Upper lobe of right lung (tissue), 1 donor: ENCODE results near the gene CCDC18. TPM values are rescaled to one million over a fixed set of nuclear protein-coding genes. Genes with fewer than 3 reads are reported as not detected.
"Not testable (repeated sequence)": the region's sequence is repeated elsewhere in the genome, so short reads cannot be mapped to it uniquely, and the experiment has no call there.

Experiments
- ATAC-seq: fragments of 200-7000 bp; cut with Tn5 transposase; one replicate; pipeline ENCODE4 v1.9.1; 2020; ENCODE audit warnings: mild to moderate bottlenecking, moderate library complexity
- DNase-seq: peaks from one replicate; pipeline ENCODE4 v3.0.0-alpha.2; 2020
- H3K27ac ChIP-seq: fragments of 200-600 bp; one replicate; pipeline ENCODE4 v1.8.0; 2022
- H3K27me3 ChIP-seq: fragments of 200-600 bp; one replicate; pipeline ENCODE4 v1.8.0; 2022; ENCODE audit warnings: mild to moderate bottlenecking
- H3K36me3 ChIP-seq: fragments of 200-600 bp; one replicate; pipeline ENCODE4 v1.8.0; 2022
- H3K4me1 ChIP-seq: fragments of 200-600 bp; one replicate; pipeline ENCODE4 v1.8.0; 2022
- H3K4me3 ChIP-seq: fragments of 200-600 bp; one replicate; pipeline ENCODE4 v1.8.0; 2022; ENCODE audit warnings: mild to moderate bottlenecking
- H3K9me3 ChIP-seq: fragments of 200-600 bp; one replicate; pipeline ENCODE4 v1.8.0; 2022
- intact Hi-C: fragments of 100-400 bp; cut with DNase I; formaldehyde crosslinking; loops from one replicate; pipeline ENCODE4 v1.11.0; 2022
- total RNA-seq: library from RNA; stranded (reverse); fragmentation: NEBNext Ultra II Directional; extraction: Animal tissue kit (Norgen Biotek cat#: 25700); gene quantifications from one replicate; pipeline ENCODE4 v1.2.1, GENCODE V29; 2021
- TF ChIP-seq, protein P1 (sequence below): fragments of 200-600 bp; IDR thresholded peaks from one replicate; pipeline ENCODE4 v1.8.0; 2022; ENCODE audit warnings: antibody characterized with exemption
- donor health status: DM: no; HTN: yes; CAD: no; lungs with severe emphysema.

Gene CCDC18
- total RNA-seq, 1 donor from 2014 or later, result 3.1 TPM

DNA sequence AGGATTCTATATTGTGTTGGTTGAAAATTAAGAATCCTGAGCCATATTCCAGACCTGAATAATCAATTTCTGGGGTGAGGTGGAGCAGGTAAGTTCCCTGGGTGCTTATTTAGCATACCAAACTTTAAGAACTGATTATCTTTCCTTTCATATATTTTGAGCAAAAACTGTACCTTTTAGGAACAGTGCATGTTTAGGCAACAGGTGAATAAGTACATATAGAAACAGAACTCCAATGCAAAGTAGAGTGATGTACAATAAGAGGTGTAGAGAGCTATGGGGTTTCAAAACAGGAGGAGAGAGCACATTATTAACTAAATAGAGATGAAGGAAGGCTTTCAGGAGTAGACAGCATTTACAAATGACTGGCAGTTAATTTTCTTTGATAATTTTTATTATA, 29.1 kb upstream of the CCDC18 start:
- Histone ChIP-seq H3K4me1 (no peaks in the 10 kb centered on the region), H3K4me3 (no peak overlapping the region), H3K36me3 (peaks cover 80% of the 10 kb centered on the region), H3K9me3 (no peaks in the 10 kb centered on the region), H3K27me3 (no peaks in the 10 kb centered on the region), H3K27ac (no peak overlapping the region)
- TF ChIP-seq, protein P1, sequence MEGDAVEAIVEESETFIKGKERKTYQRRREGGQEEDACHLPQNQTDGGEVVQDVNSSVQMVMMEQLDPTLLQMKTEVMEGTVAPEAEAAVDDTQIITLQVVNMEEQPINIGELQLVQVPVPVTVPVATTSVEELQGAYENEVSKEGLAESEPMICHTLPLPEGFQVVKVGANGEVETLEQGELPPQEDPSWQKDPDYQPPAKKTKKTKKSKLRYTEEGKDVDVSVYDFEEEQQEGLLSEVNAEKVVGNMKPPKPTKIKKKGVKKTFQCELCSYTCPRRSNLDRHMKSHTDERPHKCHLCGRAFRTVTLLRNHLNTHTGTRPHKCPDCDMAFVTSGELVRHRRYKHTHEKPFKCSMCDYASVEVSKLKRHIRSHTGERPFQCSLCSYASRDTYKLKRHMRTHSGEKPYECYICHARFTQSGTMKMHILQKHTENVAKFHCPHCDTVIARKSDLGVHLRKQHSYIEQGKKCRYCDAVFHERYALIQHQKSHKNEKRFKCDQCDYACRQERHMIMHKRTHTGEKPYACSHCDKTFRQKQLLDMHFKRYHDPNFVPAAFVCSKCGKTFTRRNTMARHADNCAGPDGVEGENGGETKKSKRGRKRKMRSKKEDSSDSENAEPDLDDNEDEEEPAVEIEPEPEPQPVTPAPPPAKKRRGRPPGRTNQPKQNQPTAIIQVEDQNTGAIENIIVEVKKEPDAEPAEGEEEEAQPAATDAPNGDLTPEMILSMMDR, result no peak
- DNase-seq (no peak), ATAC-seq (no peak)
- intact Hi-C loops, result no loop called here

DNA sequence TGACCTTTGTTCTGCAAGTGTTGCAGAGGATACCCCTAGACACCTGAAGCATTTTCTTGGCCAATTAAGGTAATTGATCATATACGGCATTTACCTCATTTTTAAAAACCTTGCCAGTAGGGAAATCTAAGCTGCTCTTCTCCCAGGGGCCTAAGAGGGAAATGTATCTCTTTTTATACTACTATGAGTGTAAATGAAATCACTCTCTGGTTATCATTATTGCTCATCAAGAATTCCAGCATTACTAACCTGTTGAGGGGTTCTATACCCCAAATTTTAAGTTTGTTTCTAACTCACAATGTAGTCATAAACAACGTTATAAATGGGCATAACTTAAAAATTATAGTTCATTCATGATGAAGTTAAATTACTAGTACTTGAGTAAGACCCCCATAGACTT, 27.7 kb upstream of the CCDC18 start:
- H3K27me3 ChIP-seq, result no peaks in the 10 kb centered on the region
- no peak for ATAC-seq
- no peaks in the 10 kb centered on the region for H3K9me3 ChIP-seq
- intact Hi-C loops, result no loop called here
- no peak for DNase-seq
- peaks cover 92% of the 10 kb centered on the region for H3K36me3 ChIP-seq
- TF ChIP-seq, protein P1, result no peak
- H3K4me3 ChIP-seq, result no peak overlapping the region
- no peak overlapping the region for H3K27ac ChIP-seq
- H3K4me1 ChIP-seq, result no peaks in the 10 kb centered on the region

DNA sequence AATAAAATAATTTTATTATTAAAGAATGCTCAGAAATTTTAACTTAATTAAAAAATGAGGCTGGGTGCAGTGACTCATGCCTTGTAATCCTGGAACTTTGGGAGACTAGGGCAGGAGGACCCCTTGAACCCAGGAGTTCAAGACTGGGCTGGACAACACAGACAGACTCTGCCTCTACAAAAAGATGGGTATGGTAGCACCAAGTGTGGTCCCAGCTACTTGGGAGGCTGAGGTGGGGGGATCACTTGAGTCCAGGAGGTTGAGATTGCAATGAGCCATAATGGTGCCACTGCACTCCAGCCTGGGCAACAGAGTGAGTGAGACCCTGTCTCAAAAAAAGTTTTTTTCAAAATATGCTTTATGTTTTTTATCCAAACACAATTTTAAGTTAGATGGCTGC, 25.6 kb upstream of the CCDC18 start:
- intact Hi-C loops, result no loop called here
- H3K9me3 ChIP-seq, result no peaks in the 10 kb centered on the region
- ATAC-seq, result no peak
- no peaks in the 10 kb centered on the region for H3K4me1 ChIP-seq
- DNase-seq, result no peak
- TF ChIP-seq, protein P1, result no peak
- H3K36me3 ChIP-seq, result peaks cover 92% of the 10 kb centered on the region
- no peak overlapping the region for H3K4me3 ChIP-seq
- no peak overlapping the region for H3K27ac ChIP-seq
- H3K27me3 ChIP-seq, result no peaks in the 10 kb centered on the region

DNA sequence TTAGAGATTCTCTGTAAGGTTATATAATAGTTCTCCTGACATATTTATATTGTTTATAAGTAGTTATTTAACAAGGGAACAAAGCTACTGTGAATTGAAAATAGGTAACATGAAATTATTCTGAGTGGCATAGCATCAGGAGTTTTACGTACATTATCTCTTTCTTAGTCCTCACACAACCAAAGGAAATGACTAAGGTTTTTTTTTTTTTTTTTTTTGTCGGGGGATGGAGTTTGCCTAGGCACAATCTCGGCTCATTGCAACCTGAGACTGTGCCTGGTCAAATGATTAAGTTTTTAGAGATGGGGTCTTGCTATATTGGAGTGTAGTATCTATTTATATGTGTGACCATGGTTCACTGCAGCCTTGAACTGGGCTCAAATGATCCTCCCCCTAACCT, 25.2 kb upstream of the CCDC18 start:
- Histone ChIP-seq H3K36me3 (peaks cover 89% of the 10 kb centered on the region), H3K27ac (no peak overlapping the region), H3K4me3 (no peak overlapping the region), H3K9me3 (no peaks in the 10 kb centered on the region), H3K27me3 (no peaks in the 10 kb centered on the region), H3K4me1 (no peaks in the 10 kb centered on the region)
- intact Hi-C loops, result no loop called here
- TF ChIP-seq, protein P1, result no peak
- ATAC-seq (no peak), DNase-seq (no peak)

DNA sequence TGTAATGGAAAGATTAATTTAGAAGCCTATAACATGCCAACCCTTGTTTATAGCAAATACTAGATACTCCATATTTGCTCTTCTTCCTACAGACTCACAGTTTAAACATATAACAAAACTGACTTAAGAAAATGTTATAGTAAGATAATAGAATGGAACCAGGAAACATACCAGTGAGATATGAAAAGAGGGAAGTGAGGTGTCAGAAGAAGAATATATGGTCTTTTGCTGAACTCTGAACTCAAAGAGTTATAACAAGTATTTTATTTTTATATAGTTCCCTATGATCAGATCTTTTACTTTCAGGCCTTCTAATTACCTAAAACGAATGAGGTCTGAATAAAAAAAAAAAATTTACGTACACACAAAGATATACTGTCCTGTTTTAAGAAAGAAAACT, 21.2 kb upstream of the CCDC18 start:
- TF ChIP-seq, protein P1, result no peak
- Histone ChIP-seq H3K9me3 (no peaks in the 10 kb centered on the region), H3K4me1 (peaks cover 5% of the 10 kb centered on the region), H3K4me3 (no peak overlapping the region), H3K36me3 (peaks cover 55% of the 10 kb centered on the region), H3K27ac (no peak overlapping the region), H3K27me3 (no peaks in the 10 kb centered on the region)
- no peak for ATAC-seq
- intact Hi-C loops, result no loop called here
- no peak for DNase-seq

DNA sequence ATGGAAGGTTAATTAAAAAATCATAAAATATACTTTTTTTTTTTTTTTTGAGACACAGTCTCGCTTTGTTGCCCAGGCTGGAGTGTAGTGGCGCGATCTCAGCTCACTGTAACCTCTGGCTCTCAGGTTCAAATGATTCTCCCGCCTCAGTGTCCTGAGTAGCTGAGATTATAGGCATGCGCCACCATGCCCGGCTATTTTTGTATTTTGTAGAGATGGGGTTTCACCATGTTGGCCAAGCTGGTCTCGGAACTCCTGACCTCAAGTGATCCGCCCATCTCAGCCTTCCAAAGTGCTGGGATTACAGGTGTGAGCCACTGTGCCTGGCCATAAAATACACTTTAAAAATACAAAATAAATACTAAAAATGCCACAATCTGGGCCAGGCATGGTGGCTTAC, 17.2 kb upstream of the CCDC18 start:
- intact Hi-C loops, ATAC-seq, DNase-seq: not testable (repeated sequence)

More for the DNA sequence above, 17.2 kb upstream of the CCDC18 start:
- H3K27ac ChIP-seq, H3K27me3 ChIP-seq, H3K9me3 ChIP-seq, H3K4me3 ChIP-seq, H3K4me1 ChIP-seq: not testable (repeated sequence)
- H3K36me3 ChIP-seq, result peaks cover 16% of the 10 kb centered on the region
